Measurements from ENCODE around the gene THOP1.

DNA sequence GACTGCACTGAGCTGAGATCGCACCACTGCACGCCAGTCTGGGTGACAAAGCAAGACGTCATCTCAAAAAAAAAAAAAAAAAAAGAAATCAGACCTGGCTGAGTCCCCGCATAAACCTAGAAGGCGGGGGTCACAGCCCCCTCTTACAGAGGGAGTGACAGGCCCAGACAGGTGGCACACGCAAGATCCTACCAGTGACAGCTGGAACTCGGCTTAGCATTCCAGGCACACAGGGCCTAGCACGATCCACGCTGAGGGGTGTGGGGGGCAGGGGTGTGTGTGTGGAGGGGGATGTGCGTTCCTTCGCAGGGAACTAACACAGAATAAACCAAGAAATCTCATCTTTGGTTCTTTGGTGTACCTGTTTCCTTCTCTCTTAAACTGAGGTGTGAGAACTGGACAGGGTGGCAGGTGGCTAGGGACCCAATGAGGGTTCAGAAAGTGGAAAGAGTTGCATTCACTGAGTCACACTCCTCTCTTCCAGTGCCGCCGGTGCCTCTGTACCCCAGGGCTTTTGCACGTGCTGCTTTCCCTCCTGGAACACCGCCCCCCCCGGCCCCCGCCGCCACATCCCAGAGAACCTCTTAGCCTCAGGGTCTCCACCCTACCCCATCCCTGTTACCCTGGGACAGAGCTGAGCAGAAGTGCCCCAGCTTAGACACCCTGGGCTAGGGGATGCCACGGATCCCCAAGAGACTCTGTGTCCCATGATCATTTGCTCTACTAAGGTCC, 7.2 kb upstream of the THOP1 start:
- TF ChIP-seq, protein P1, sequence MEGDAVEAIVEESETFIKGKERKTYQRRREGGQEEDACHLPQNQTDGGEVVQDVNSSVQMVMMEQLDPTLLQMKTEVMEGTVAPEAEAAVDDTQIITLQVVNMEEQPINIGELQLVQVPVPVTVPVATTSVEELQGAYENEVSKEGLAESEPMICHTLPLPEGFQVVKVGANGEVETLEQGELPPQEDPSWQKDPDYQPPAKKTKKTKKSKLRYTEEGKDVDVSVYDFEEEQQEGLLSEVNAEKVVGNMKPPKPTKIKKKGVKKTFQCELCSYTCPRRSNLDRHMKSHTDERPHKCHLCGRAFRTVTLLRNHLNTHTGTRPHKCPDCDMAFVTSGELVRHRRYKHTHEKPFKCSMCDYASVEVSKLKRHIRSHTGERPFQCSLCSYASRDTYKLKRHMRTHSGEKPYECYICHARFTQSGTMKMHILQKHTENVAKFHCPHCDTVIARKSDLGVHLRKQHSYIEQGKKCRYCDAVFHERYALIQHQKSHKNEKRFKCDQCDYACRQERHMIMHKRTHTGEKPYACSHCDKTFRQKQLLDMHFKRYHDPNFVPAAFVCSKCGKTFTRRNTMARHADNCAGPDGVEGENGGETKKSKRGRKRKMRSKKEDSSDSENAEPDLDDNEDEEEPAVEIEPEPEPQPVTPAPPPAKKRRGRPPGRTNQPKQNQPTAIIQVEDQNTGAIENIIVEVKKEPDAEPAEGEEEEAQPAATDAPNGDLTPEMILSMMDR (IDR thresholded peaks at IDR 0.05): no peak
- TF ChIP-seq EP300 (IDR thresholded peaks at IDR 0.05): no peak
- TF ChIP-seq POLR2AphosphoS5 (IDR thresholded peaks at IDR 0.05): no peak
- no peak for TF ChIP-seq POLR2A (IDR thresholded peaks at IDR 0.05)
